Fibroblast of the aortic adventitia (primary cell): ENCODE measurements around the gene TMEM59. TPM values are rescaled to one million over a fixed set of nuclear protein-coding genes. Genes with fewer than 3 reads are reported as not detected.

Source experiments
- DNase-seq: peaks from one replicate; pipeline ENCODE4 v3.0.0-alpha.2; 2010; ENCODE audit warnings: low read depth
- H3K4me3 ChIP-seq: 2 replicates; pipeline ENCODE4 v1.5.1; 2011; ENCODE audit warnings: low read depth, mild to moderate bottlenecking, control low read depth, low read length, moderate library complexity
- CTCF ChIP-seq: IDR thresholded peaks from 2 replicates; pipeline ENCODE4 v1.5.1; 2011; ENCODE audit warnings: mild to moderate bottlenecking, low read length, control low read depth, inconsistent platforms; ENCODE audit not compliant: insufficient read depth
- small RNA-seq: library from RNA; depleted of rRNA; stranded (forward); fragments of <200 nt; gene quantifications from one replicate; pipeline ENCODE3, GENCODE V24; 2012
- total RNA-seq: library from RNA; depleted of rRNA; stranded (reverse); fragments of >200 nt; gene quantifications from 2 replicates; pipeline ENCODE4 v1.2.3, GENCODE V29; 2012; ENCODE audit warnings: low replicate concordance

The TMEM59 gene
- total RNA-seq, 1 donor, result 278 TPM

- peak; percentile 40 for DNase-seq
- peak overlapping the region; percentile 31 for H3K4me3 ChIP-seq
Measured at GRCh38 chr1:53982034-53982762, 70.8 kb downstream of the TMEM59 start.

GRCh38 chr1:53981220-53981619 is 71.8 kb downstream of the TMEM59 start:
- TF ChIP-seq CTCF, result no peak
- DNase-seq, result no peak
- no peak overlapping the region for H3K4me3 ChIP-seq

More at GRCh38 chr1:53982034-53982762, 70.8 kb downstream of the TMEM59 start:
- TF ChIP-seq CTCF, result no peak

- H3K4me3 ChIP-seq, result no peak overlapping the region
- TF ChIP-seq CTCF, result no peak
- no peak for DNase-seq
Measured at GRCh38 chr1:53979712-53980450, 73.1 kb downstream of the TMEM59 start.

Small RNA genes within 50 kb of the gene (small RNA-seq; reads per million reads assigned to genes)
- gene AL353898.1 (not detected), gene AL353898.2 (not detected)

Other genes starting within 250 kb of the TMEM59 start
- gene NDC1, start 214.9 kb downstream of the TMEM59 start, total RNA-seq, result 4.7 and 35.2 TPM in 2 replicates
- 30.1 and 34.4 TPM in 2 replicates for gene YIPF1, start 163.4 kb downstream of the TMEM59 start, total RNA-seq
- not detected in 2 replicates for gene DIO1, start 159.0 kb downstream of the TMEM59 start, total RNA-seq
- gene IFT25, start 107.5 kb downstream of the TMEM59 start, total RNA-seq, result 20.8 and 53.4 TPM in 2 replicates
- 41.9 and 59.4 TPM in 2 replicates for gene LRRC42, start 106.9 kb downstream of the TMEM59 start, total RNA-seq
- gene LDLRAD1, start 35.0 kb downstream of the TMEM59 start, total RNA-seq, result not detected in 2 replicates
- gene TCEANC2, start 404 bp upstream of the TMEM59 start, total RNA-seq, result 5.4 and 5.5 TPM in 2 replicates
- not detected in 2 replicates for gene CDCP2, start 99.8 kb upstream of the TMEM59 start, total RNA-seq
- 10.9 and 15.4 TPM in 2 replicates for gene CYB5RL, start 146.8 kb upstream of the TMEM59 start, total RNA-seq
- 67.1 and 98.7 TPM in 2 replicates for gene MRPL37, start 147.0 kb upstream of the TMEM59 start, total RNA-seq